ENCODE data around the gene TTC28. TPM values are rescaled to one million over a fixed set of nuclear protein-coding genes. Genes with fewer than 3 reads are reported as not detected.

The TTC28 gene
- total and polyA plus RNA-seq, 2 donors: 2.0 to 5.5 TPM

DNA sequence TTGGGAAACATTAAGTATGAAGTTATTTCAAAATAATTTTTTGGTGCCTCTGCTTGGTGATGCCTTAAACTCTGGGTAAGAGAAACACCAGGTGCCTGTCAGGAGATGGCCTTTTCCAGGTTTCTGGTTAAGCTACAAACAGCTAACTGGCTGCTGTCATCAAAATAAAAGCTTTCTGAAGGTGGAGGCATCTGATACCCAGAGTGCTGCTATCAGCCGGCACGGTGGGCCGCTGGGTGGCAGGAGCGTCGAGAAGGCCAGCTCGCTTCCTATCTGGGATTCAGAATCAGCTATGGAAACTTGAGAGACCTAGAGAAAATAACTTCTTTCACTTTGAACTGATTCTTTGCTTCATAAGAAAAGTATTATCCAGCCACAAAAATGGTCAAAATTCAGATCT is 679.8 kb downstream of the TTC28 start:
- Histone ChIP-seq H3K27me3 (ENCODE audit: control insufficient read depth in 2 of 2, insufficient read depth in 1 of 2, low read length in 1 of 2) (no peaks in the 10 kb centered on the region), H3K4me3 (ENCODE audit: low read length in 2 of 2) (no peak overlapping the region), H3K36me3 (ENCODE audit: control insufficient read depth in 2 of 2, insufficient read depth in 2 of 2, low read length in 1 of 2) (no peaks in the 10 kb centered on the region), H3K9me3 (ENCODE audit: control insufficient read depth in 2 of 2, insufficient read depth in 1 of 2, low read length in 1 of 2) (no peaks in the 10 kb centered on the region), H3K27ac (ENCODE audit: low read depth in 1 of 2, low read length in 1 of 2) (no peak overlapping the region), H3K4me1 (ENCODE audit: control insufficient read depth in 2 of 2, insufficient read depth in 2 of 2, low read length in 2 of 2) (peaks cover 0 to 5% of the 10 kb centered on the region in 2 donors)
- WGBS: 99% methylated on average over 6 of the region's 6 CpGs
- no peak for DNase-seq (ENCODE audit: low read depth in 6 of 9, low spot score in 9 of 9)

DNA sequence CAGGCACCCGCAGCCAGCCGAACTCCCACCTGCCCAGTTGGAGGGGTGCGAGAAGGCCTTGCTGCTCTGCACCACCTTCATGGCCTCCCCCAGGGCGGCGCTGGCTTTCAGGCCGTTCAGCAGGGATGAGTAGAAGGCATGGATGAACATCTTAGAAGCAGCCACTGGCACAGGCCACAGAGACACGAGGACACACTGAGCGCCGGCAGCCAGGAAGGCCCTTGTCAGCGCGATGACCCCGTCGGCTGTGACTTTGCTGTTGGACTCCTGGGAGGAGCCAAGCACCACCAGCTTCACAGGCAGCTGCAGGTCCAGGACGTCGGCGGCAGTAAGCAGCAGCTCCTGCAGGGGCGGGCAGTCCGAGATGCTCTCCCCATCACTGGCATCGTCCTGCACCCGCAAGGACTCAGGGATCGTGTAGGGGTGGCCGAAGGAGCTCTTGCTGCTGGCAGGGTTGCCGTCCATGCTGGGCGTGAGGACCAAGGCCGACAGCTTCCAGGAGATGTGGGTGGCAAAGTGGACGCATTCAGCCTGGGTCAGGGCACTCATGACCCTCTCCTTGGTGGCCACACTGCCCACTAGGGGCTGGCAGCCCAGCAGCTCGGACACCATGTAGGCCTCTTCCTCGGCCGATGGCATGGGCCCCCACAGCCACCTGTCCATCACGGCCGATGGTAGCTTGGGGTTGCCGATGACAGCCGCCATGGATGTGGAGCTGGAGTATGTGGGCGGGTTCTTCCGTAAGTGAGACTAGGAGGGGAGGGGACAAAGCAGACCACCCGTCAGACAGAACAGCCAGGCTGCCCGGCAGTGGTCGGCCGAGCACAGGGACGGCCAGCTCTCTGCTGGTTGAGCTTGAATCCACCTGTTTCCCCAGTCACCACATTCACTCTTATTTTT is 680.9 kb downstream of the TTC28 start:
- no peak overlapping the region for H3K4me3 ChIP-seq (ENCODE audit: low read length in 2 of 2)
- H3K9me3 ChIP-seq (ENCODE audit: control insufficient read depth in 2 of 2, insufficient read depth in 1 of 2, low read length in 1 of 2): no peaks in the 10 kb centered on the region
- no peaks in the 10 kb centered on the region for H3K36me3 ChIP-seq (ENCODE audit: control insufficient read depth in 2 of 2, insufficient read depth in 2 of 2, low read length in 1 of 2)
- no peak for DNase-seq (ENCODE audit: low read depth in 6 of 9, low spot score in 9 of 9)
- H3K4me1 ChIP-seq (ENCODE audit: control insufficient read depth in 2 of 2, insufficient read depth in 2 of 2, low read length in 2 of 2): no peaks in the 10 kb centered on the region
- H3K27ac ChIP-seq (ENCODE audit: low read depth in 1 of 2, low read length in 1 of 2): no peak overlapping the region
- no peaks in the 10 kb centered on the region for H3K27me3 ChIP-seq (ENCODE audit: control insufficient read depth in 2 of 2, insufficient read depth in 1 of 2, low read length in 1 of 2)
- WGBS: 97% methylated on average over 40 of the region's 40 CpGs

DNA sequence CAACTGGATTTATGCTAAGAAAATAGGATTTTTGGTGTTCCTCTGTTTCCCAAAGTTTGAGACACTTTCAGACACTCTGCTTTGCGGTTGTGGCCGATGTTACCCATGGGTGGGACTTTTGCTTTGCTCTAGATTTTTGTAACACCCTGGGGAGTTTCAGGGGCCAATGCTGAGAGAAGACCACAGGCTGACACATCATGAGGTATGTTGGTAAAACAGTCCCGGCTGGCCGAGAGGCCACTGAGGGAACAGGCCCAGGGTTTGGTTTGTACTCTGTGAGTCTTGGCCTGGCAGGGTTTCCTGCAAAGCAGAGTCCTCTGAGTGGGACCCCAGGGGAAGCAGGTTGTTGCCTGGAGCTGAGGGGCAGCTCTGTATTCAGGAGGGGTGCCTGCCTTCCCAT is 682.1 kb downstream of the TTC28 start:
- DNase-seq (ENCODE audit: low read depth in 6 of 9, low spot score in 9 of 9): no peak
- WGBS: 97% methylated on average over 4 of the region's 4 CpGs
- Histone ChIP-seq H3K27me3 (ENCODE audit: control insufficient read depth in 2 of 2, insufficient read depth in 1 of 2, low read length in 1 of 2) (no peaks in the 10 kb centered on the region), H3K4me1 (ENCODE audit: control insufficient read depth in 2 of 2, insufficient read depth in 2 of 2, low read length in 2 of 2) (no peaks in the 10 kb centered on the region), H3K36me3 (ENCODE audit: control insufficient read depth in 2 of 2, insufficient read depth in 2 of 2, low read length in 1 of 2) (no peaks in the 10 kb centered on the region), H3K27ac (ENCODE audit: low read depth in 1 of 2, low read length in 1 of 2) (no peak overlapping the region), H3K4me3 (ENCODE audit: low read length in 2 of 2) (no peak overlapping the region), H3K9me3 (ENCODE audit: control insufficient read depth in 2 of 2, insufficient read depth in 1 of 2, low read length in 1 of 2) (no peaks in the 10 kb centered on the region)

DNA sequence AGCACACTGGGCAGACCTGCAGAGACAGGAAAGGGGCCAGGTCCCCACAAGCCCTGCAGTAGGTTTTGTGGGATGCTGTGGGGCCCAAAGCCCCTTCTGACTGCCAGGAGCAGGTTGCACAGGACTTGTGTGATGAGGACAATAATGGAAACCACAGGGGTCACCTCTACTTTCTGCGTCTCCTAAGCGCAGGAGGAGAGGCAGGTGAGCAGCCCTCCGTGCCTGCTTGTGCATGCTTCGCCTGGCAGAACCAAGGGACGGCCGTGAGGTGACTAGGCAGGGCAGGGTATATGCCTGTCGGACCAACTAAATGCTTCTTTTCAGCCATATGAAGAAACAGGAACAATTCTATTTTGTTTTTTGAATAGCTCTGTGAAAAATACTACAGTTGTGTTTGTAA is 682.7 kb downstream of the TTC28 start:
- no peaks in the 10 kb centered on the region for H3K36me3 ChIP-seq (ENCODE audit: control insufficient read depth in 2 of 2, insufficient read depth in 2 of 2, low read length in 1 of 2)
- peaks cover 0 to 4% of the 10 kb centered on the region in 2 donors for H3K4me1 ChIP-seq (ENCODE audit: control insufficient read depth in 2 of 2, insufficient read depth in 2 of 2, low read length in 2 of 2)
- no peak for DNase-seq (ENCODE audit: low read depth in 6 of 9, low spot score in 9 of 9)
- H3K9me3 ChIP-seq (ENCODE audit: control insufficient read depth in 2 of 2, insufficient read depth in 1 of 2, low read length in 1 of 2): no peaks in the 10 kb centered on the region
- no peak overlapping the region for H3K27ac ChIP-seq (ENCODE audit: low read depth in 1 of 2, low read length in 1 of 2)
- H3K4me3 ChIP-seq (ENCODE audit: low read length in 2 of 2): no peak overlapping the region
- H3K27me3 ChIP-seq (ENCODE audit: control insufficient read depth in 2 of 2, insufficient read depth in 1 of 2, low read length in 1 of 2): no peaks in the 10 kb centered on the region
- WGBS: 94% methylated on average over 7 of the region's 7 CpGs

DNA sequence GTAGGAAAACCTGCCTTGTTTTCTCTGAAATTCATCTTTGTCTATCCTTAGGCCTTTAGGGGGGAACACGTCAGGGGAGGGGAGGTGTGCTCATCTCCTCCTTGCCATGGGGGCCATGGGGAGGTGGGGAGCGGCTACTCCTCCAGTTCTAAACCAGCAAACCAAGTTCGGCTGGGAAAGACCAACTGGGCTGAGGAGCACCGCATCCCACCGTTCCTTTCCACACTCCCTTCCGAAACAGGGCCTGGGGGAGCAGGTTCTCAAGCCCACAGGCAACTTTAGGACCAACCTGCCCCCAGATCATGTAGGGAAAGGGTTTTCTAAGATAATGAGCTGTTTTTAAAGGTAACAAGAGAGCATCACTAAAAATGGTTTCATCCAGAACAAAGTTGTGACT is 683.1 kb downstream of the TTC28 start:
- 98% methylated on average over 6 of the region's 6 CpGs for WGBS
- no peak for DNase-seq (ENCODE audit: low read depth in 6 of 9, low spot score in 9 of 9)
- Histone ChIP-seq H3K27me3 (ENCODE audit: control insufficient read depth in 2 of 2, insufficient read depth in 1 of 2, low read length in 1 of 2) (no peaks in the 10 kb centered on the region), H3K4me1 (ENCODE audit: control insufficient read depth in 2 of 2, insufficient read depth in 2 of 2, low read length in 2 of 2) (peaks cover 1 to 8% of the 10 kb centered on the region in 2 donors), H3K9me3 (ENCODE audit: control insufficient read depth in 2 of 2, insufficient read depth in 1 of 2, low read length in 1 of 2) (no peaks in the 10 kb centered on the region), H3K4me3 (ENCODE audit: low read length in 2 of 2) (no peak overlapping the region), H3K27ac (ENCODE audit: low read depth in 1 of 2, low read length in 1 of 2) (no peak overlapping the region), H3K36me3 (ENCODE audit: control insufficient read depth in 2 of 2, insufficient read depth in 2 of 2, low read length in 1 of 2) (no peaks in the 10 kb centered on the region)

DNA sequence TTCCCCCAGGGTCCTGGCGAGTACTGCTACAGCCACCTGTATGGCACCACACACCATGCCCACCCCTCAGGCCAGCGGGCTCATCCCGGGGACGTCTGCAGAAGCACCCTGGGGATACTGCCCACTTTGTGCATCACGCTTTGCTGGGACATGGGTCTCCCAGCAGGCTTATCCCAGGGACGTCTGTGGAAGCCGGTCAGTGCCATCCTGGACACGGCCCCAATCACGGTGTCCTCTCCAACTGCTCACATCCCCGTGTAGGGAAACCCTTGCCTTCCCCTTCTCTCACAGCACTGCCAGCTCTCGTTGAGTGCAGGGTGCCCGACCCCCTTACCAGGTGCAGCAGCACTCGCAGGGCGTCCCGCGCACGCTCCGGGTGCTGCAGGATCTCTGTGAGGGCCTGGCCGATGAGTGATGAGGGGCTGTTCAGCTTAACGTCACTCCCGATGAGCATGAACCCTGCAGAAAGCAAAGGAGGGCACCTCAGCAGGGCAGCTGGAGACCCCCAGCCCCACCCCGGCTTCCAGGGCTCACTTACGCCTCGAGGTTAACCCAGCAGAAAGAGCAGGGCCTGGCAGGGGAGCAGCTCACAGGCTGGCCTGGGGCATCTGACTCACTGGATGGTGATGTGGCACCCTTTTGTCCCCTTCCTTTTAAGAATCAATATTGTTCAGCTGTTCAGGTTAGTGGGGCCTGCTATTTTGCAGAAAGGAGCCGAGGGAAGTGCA is 683.7 kb downstream of the TTC28 start:
- H3K36me3 ChIP-seq (ENCODE audit: control insufficient read depth in 2 of 2, insufficient read depth in 2 of 2, low read length in 1 of 2): no peaks in the 10 kb centered on the region
- no peaks in the 10 kb centered on the region for H3K27me3 ChIP-seq (ENCODE audit: control insufficient read depth in 2 of 2, insufficient read depth in 1 of 2, low read length in 1 of 2)
- no peaks in the 10 kb centered on the region for H3K9me3 ChIP-seq (ENCODE audit: control insufficient read depth in 2 of 2, insufficient read depth in 1 of 2, low read length in 1 of 2)
- no peak overlapping the region for H3K27ac ChIP-seq (ENCODE audit: low read depth in 1 of 2, low read length in 1 of 2)
- DNase-seq (ENCODE audit: low read depth in 6 of 9, low spot score in 9 of 9): no peak
- H3K4me1 ChIP-seq (ENCODE audit: control insufficient read depth in 2 of 2, insufficient read depth in 2 of 2, low read length in 2 of 2): peaks cover 3 to 14% of the 10 kb centered on the region in 2 donors
- 97% methylated on average over 25 of the region's 25 CpGs for WGBS
- H3K4me3 ChIP-seq (ENCODE audit: low read length in 2 of 2): no peak overlapping the region

DNA sequence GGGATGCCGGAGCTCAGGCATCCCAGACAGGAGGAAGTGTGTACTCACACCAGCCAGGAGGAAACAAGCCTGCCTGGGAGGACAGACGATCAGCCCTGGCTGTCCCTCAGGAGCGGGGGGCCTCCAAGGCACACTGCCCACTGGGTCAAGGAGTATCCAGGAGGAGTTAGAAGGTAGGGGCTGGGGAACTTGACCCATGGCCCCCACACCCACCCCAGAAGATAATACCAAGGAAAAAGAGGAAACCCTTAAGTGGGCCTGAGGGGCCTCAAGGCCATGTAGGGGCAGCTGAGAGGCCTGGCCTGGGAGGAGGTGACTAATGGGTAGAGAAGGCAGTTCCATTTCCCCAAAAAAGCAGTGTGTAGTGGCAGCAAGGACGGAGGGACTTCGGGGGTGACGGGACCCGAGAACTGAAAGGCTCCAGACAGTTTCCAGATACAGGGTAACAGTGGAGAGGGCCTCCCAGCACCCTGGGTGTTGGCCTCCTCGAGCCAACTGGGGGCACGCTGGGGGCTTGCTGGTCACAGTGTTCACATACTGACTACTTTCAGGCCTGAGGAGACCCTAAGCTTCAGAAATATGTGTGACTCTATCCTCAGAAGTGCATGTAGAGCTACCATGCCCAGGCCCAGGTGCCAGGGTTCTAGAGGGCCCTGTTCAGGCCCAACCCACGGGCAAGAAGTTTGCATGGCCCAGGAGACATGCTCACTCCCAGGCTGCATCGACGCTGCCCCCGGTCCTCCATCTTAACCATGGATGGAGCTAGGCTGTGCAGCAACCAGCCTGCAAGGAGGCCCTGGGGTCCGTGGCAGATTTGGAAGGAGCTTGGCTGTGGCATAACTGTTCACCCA is 684.9 kb downstream of the TTC28 start:
- Histone ChIP-seq H3K27ac (ENCODE audit: low read depth in 1 of 2, low read length in 1 of 2) (no peak overlapping the region), H3K27me3 (ENCODE audit: control insufficient read depth in 2 of 2, insufficient read depth in 1 of 2, low read length in 1 of 2) (no peaks in the 10 kb centered on the region), H3K9me3 (ENCODE audit: control insufficient read depth in 2 of 2, insufficient read depth in 1 of 2, low read length in 1 of 2) (no peaks in the 10 kb centered on the region), H3K4me3 (ENCODE audit: low read length in 2 of 2) (no peak overlapping the region), H3K4me1 (ENCODE audit: control insufficient read depth in 2 of 2, insufficient read depth in 2 of 2, low read length in 2 of 2) (peaks cover 3 to 15% of the 10 kb centered on the region in 2 donors), H3K36me3 (ENCODE audit: control insufficient read depth in 2 of 2, insufficient read depth in 2 of 2, low read length in 1 of 2) (no peaks in the 10 kb centered on the region)
- DNase-seq (ENCODE audit: low read depth in 6 of 9, low spot score in 9 of 9): no peak
- 97% methylated on average over 14 of the region's 14 CpGs for WGBS

DNA sequence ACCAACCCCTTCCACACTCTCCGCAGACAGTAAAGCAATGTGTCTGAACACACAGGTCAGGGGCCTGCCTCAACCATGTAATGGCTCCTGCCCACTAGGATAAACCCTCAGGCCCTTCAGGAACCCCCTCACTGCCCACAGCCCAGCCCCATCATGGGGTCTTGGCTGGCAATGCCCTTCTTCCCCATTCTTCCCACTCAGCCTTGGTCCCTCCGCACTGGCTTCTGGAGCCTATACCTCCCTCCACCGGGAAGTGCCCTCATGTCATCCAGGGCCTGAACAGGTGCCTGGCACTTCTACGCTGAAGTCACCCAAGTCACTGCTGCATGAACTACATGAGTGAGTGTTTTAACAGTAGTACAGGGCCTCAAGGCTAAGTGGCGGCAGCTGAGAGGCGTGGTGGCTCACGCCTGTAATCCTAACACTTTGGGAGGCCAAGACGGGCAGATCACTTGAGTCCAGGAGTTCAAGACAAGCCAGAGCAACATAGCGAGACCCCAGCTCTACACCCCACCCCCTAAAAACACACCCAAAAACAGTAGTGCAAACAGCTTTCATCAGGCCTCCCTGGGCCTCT is 685.8 kb downstream of the TTC28 start:
- Histone ChIP-seq H3K27me3 (ENCODE audit: control insufficient read depth in 2 of 2, insufficient read depth in 1 of 2, low read length in 1 of 2) (no peaks in the 10 kb centered on the region), H3K4me1 (ENCODE audit: control insufficient read depth in 2 of 2, insufficient read depth in 2 of 2, low read length in 2 of 2) (peaks cover 3 to 15% of the 10 kb centered on the region in 2 donors), H3K4me3 (ENCODE audit: low read length in 2 of 2) (no peak overlapping the region), H3K27ac (ENCODE audit: low read depth in 1 of 2, low read length in 1 of 2) (no peak overlapping the region), H3K9me3 (ENCODE audit: control insufficient read depth in 2 of 2, insufficient read depth in 1 of 2, low read length in 1 of 2) (no peaks in the 10 kb centered on the region), H3K36me3 (ENCODE audit: control insufficient read depth in 2 of 2, insufficient read depth in 2 of 2, low read length in 1 of 2) (no peaks in the 10 kb centered on the region)
- 97% methylated on average over 9 of the region's 9 CpGs for WGBS
- DNase-seq (ENCODE audit: low read depth in 6 of 9, low spot score in 9 of 9): no peak

Data from thymus (tissue), 11 donors.